GM19193 (cell line): ENCODE results near the gene SERPINB5.

Source experiments
- POLR2A ChIP-seq: IDR thresholded peaks from 4 replicates; pipeline ENCODE4 v1.6.1; 2011; ENCODE audit not compliant: insufficient read depth, insufficient read length; ENCODE audit errors: extremely low read depth

The SERPINB5 gene

GRCh38 chr18:63476668-63477067 lies at the start of gene SERPINB5:
Gene SERPINB5, plus strand, starts transcription at chr18:63476958. Its CDS starts 7,471 bp downstream, at chr18:63484429.
- no peak for TF ChIP-seq POLR2A

GRCh38 chr18:63427558-63427957 lies 49.2 kb upstream of the SERPINB5 start:
- TF ChIP-seq POLR2A = no peak

GRCh38 chr18:63430526-63430925 lies 46.2 kb upstream of the SERPINB5 start:
- TF ChIP-seq POLR2A = no peak

- no peak for TF ChIP-seq POLR2A
These were observed 45.6 kb upstream of the SERPINB5 start for GRCh38 chr18:63431180-63431579.

- TF ChIP-seq POLR2A = no peak
These were observed 43.4 kb upstream of the SERPINB5 start for GRCh38 chr18:63433334-63433866.

GRCh38 chr18:63438181-63438580 lies 38.6 kb upstream of the SERPINB5 start:
- no peak for TF ChIP-seq POLR2A

GRCh38 chr18:63439334-63439733 lies 37.4 kb upstream of the SERPINB5 start:
- TF ChIP-seq POLR2A = no peak

GRCh38 chr18:63440219-63440618 lies 36.5 kb upstream of the SERPINB5 start:
- no peak for TF ChIP-seq POLR2A

- no peak for TF ChIP-seq POLR2A
These were observed 35.9 kb upstream of the SERPINB5 start for GRCh38 chr18:63440881-63441280.

- TF ChIP-seq POLR2A = no peak
These were observed 32.9 kb upstream of the SERPINB5 start for GRCh38 chr18:63443829-63444228.

- no peak for TF ChIP-seq POLR2A
These were observed 32.2 kb upstream of the SERPINB5 start for GRCh38 chr18:63444580-63444979.

- no peak for TF ChIP-seq POLR2A
These were observed 31.7 kb upstream of the SERPINB5 start for GRCh38 chr18:63445037-63445436.

- TF ChIP-seq POLR2A = no peak
These were observed 30.5 kb upstream of the SERPINB5 start for GRCh38 chr18:63446266-63446665.

- TF ChIP-seq POLR2A = no peak
These were observed 29.7 kb upstream of the SERPINB5 start for GRCh38 chr18:63447066-63447465.

GRCh38 chr18:63449426-63449825 lies 27.3 kb upstream of the SERPINB5 start:
- TF ChIP-seq POLR2A = no peak

- no peak for TF ChIP-seq POLR2A
These were observed 24.7 kb upstream of the SERPINB5 start for GRCh38 chr18:63451799-63452660.
